ENCODE results near the gene FAM234A.
"Not testable (repeated sequence)": the region's sequence is repeated elsewhere in the genome, so short reads cannot be mapped to it uniquely, and the experiment has no call there.

FAM234A gene

GRCh38 chr16:230949-231348 lies 3.7 kb upstream of the FAM234A start:
- no peak for DNase-seq

GRCh38 chr16:239948-240277 lies 5.3 kb downstream of the FAM234A start:
- DNase-seq, result no peak

GRCh38 chr16:240559-240958 lies 5.9 kb downstream of the FAM234A start:
- no peak for DNase-seq

GRCh38 chr16:242281-242680 lies 7.7 kb downstream of the FAM234A start:
- no peak for DNase-seq

GRCh38 chr16:243348-243747 lies 8.7 kb downstream of the FAM234A start:
- DNase-seq, result no peak

- no peak for DNase-seq
Measured at GRCh38 chr16:245105-245504, 10.5 kb downstream of the FAM234A start.

GRCh38 chr16:247027-247426 lies 12.4 kb downstream of the FAM234A start:
- DNase-seq, result no peak

- no peak for DNase-seq
Measured at GRCh38 chr16:249431-249830, 14.8 kb downstream of the FAM234A start.

- DNase-seq, result no peak
Measured at GRCh38 chr16:252366-253337, 18.0 kb downstream of the FAM234A start.

GRCh38 chr16:253833-254232 lies 19.2 kb downstream of the FAM234A start:
- no peak for DNase-seq

- DNase-seq, result no peak
Measured at GRCh38 chr16:254461-254860, 19.8 kb downstream of the FAM234A start.

- DNase-seq, result no peak
Measured at GRCh38 chr16:255183-255582, 20.6 kb downstream of the FAM234A start.

- DNase-seq, result not testable (repeated sequence)
Measured at GRCh38 chr16:258091-258490, 23.5 kb downstream of the FAM234A start.

GRCh38 chr16:259226-259625 lies 24.6 kb downstream of the FAM234A start:
- DNase-seq, result no peak

- no peak for DNase-seq
Measured at GRCh38 chr16:259814-260253, 25.2 kb downstream of the FAM234A start.

- DNase-seq, result no peak
Measured at GRCh38 chr16:260326-260725, 25.7 kb downstream of the FAM234A start.

- no peak for DNase-seq
Measured at GRCh38 chr16:261031-261691, 26.5 kb downstream of the FAM234A start.

- no peak for DNase-seq
Measured at GRCh38 chr16:262121-262745, 27.6 kb downstream of the FAM234A start.

GRCh38 chr16:263182-263774 lies 28.7 kb downstream of the FAM234A start:
- no peak for DNase-seq

- DNase-seq, result no peak
Measured at GRCh38 chr16:263944-264343, 29.3 kb downstream of the FAM234A start.

- no peak for DNase-seq
Measured at GRCh38 chr16:264440-264951, 29.9 kb downstream of the FAM234A start.

GRCh38 chr16:265002-265529 lies 30.4 kb downstream of the FAM234A start:
- no peak for DNase-seq

GRCh38 chr16:265711-266110 lies 31.1 kb downstream of the FAM234A start:
- no peak for DNase-seq

Data from NCI-H510A (cell line).